GM03348 (cell line): ENCODE measurements around the gene PLA2G6.
"Not testable (repeated sequence)": the region's sequence is repeated elsewhere in the genome, so short reads cannot be mapped to it uniquely, and the experiment has no call there.

ENCODE experiments used
- DNase-seq: peaks from one replicate; pipeline ENCODE4 v3.0.0; 2012; ENCODE audit warnings: low spot score

PLA2G6 gene

GRCh38 chr22:38132794-38133193 lies 48.8 kb downstream of the PLA2G6 start:
- no peak for DNase-seq

GRCh38 chr22:38132136-38132535 lies 49.5 kb downstream of the PLA2G6 start:
- DNase-seq, result no peak

GRCh38 chr22:38131399-38131798 lies 50.2 kb downstream of the PLA2G6 start:
- DNase-seq, result no peak

GRCh38 chr22:38129856-38130255 lies 51.8 kb downstream of the PLA2G6 start:
- DNase-seq, result no peak

- DNase-seq, result no peak
These were observed 52.6 kb downstream of the PLA2G6 start for GRCh38 chr22:38129021-38129420.

GRCh38 chr22:38127869-38128268 lies 53.8 kb downstream of the PLA2G6 start:
- DNase-seq, result no peak

- DNase-seq, result no peak
These were observed 54.5 kb downstream of the PLA2G6 start for GRCh38 chr22:38126928-38127668.

- no peak for DNase-seq
These were observed 55.9 kb downstream of the PLA2G6 start for GRCh38 chr22:38125751-38126201.

- DNase-seq, result no peak
These were observed 56.5 kb downstream of the PLA2G6 start for GRCh38 chr22:38125038-38125610.

GRCh38 chr22:38124236-38124974 lies 57.2 kb downstream of the PLA2G6 start:
- DNase-seq, result no peak

- no peak for DNase-seq
These were observed 59.0 kb downstream of the PLA2G6 start for GRCh38 chr22:38122616-38123015.

GRCh38 chr22:38120359-38121110 lies 61.1 kb downstream of the PLA2G6 start:
- DNase-seq, result no peak

GRCh38 chr22:38118747-38119146 lies 62.9 kb downstream of the PLA2G6 start:
- not testable (repeated sequence) for DNase-seq

- DNase-seq, result no peak
These were observed 63.4 kb downstream of the PLA2G6 start for GRCh38 chr22:38118182-38118581.

- DNase-seq, result not testable (repeated sequence)
These were observed 64.1 kb downstream of the PLA2G6 start for GRCh38 chr22:38117556-38117955.

GRCh38 chr22:38115423-38116205 lies 66.0 kb downstream of the PLA2G6 start:
- DNase-seq, result no peak

GRCh38 chr22:38114484-38115398 lies 66.9 kb downstream of the PLA2G6 start:
- DNase-seq, result peak; percentile 96

GRCh38 chr22:38112381-38112780 lies 69.2 kb downstream of the PLA2G6 start:
- DNase-seq, result no peak

GRCh38 chr22:38111925-38112355 lies 69.7 kb downstream of the PLA2G6 start:
- no peak for DNase-seq
